Stromal cell of bone marrow (primary cell): ENCODE measurements around the gene POU2AF1.

ENCODE experiments used
- DNase-seq: peaks from one replicate; pipeline ENCODE4 v3.0.0-alpha.2; 2012; ENCODE audit warnings: low read depth

Gene POU2AF1

GRCh38 chr11:111319296-111319695 lies 59.8 kb downstream of the POU2AF1 start:
- no peak for DNase-seq

- DNase-seq = no peak
Observed at GRCh38 chr11:111312076-111312475, 67.0 kb downstream of the POU2AF1 start.

- no peak for DNase-seq
Observed at GRCh38 chr11:111310723-111311122, 68.4 kb downstream of the POU2AF1 start.

- DNase-seq = no peak
Observed at GRCh38 chr11:111310088-111310487, 69.0 kb downstream of the POU2AF1 start.

GRCh38 chr11:111309215-111309915 lies 69.7 kb downstream of the POU2AF1 start:
- DNase-seq = no peak

- DNase-seq = no peak
Observed at GRCh38 chr11:111308140-111308539, 70.9 kb downstream of the POU2AF1 start.

- DNase-seq = no peak
Observed at GRCh38 chr11:111307472-111308108, 71.5 kb downstream of the POU2AF1 start.

GRCh38 chr11:111306321-111306720 lies 72.8 kb downstream of the POU2AF1 start:
- no peak for DNase-seq

GRCh38 chr11:111305876-111306275 lies 73.2 kb downstream of the POU2AF1 start:
- DNase-seq = no peak

- DNase-seq = no peak
Observed at GRCh38 chr11:111305162-111305802, 73.8 kb downstream of the POU2AF1 start.

GRCh38 chr11:111303461-111303860 lies 75.6 kb downstream of the POU2AF1 start:
- peak; percentile 7 for DNase-seq

- DNase-seq = no peak
Observed at GRCh38 chr11:111302298-111302697, 76.8 kb downstream of the POU2AF1 start.
